Measurements from ENCODE around the gene ACSS2. TPM values are rescaled to one million over a fixed set of nuclear protein-coding genes. Genes with fewer than 3 reads are reported as not detected.

ACSS2 gene
- polyA plus RNA-seq, 3 donors, result 41.7 to 43.3 (median 42.3) TPM

Other genes starting within 250 kb of the ACSS2 start
- gene PIGU, start 199.5 kb upstream of the ACSS2 start, polyA plus RNA-seq (ENCODE audit: insufficient read length in 3 of 3), result 10 to 100 TPM; 35.2 to 44.1 (median 43.8) TPM
- 10 to 100 TPM; 12.1 to 13.8 (median 13.2) TPM for gene TP53INP2, start 172.3 kb upstream of the ACSS2 start, polyA plus RNA-seq (ENCODE audit: insufficient read length in 3 of 3)
- gene NCOA6, start 51.0 kb upstream of the ACSS2 start, polyA plus RNA-seq (ENCODE audit: insufficient read length in 3 of 3), result 10 to 100 TPM; 43.1 to 53.4 (median 52.1) TPM
- 10 to 100 TPM; 21.7 to 36.8 (median 35.5) TPM for gene GGT7, start 3.8 kb upstream of the ACSS2 start, polyA plus RNA-seq (ENCODE audit: insufficient read length in 3 of 3)
- gene GSS, start 79.2 kb downstream of the ACSS2 start, polyA plus RNA-seq (ENCODE audit: insufficient read length in 3 of 3), result 10 to 100 TPM; 57.9 to 59.5 (median 58.0) TPM
- 1 to 10 TPM; 1.2 to 2.7 (median 1.9) TPM for gene MYH7B, start 79.3 kb downstream of the ACSS2 start, polyA plus RNA-seq (ENCODE audit: insufficient read length in 3 of 3)
- gene TRPC4AP, start 216.2 kb downstream of the ACSS2 start, polyA plus RNA-seq (ENCODE audit: insufficient read length in 3 of 3), result 10 to 100 TPM; 63.0 to 70.7 (median 70.1) TPM

Data from renal pelvis (tissue), 3 donors.